H9 (cell line): Measurements from ENCODE around the gene MECR. TPM values are rescaled to one million over a fixed set of nuclear protein-coding genes. Genes with fewer than 3 reads are reported as not detected.
A peak's percentile ranks its signal among the peaks of the same experiment; 100 is the strongest.

Experiments used
- DNase-seq: peaks from one replicate; pipeline ENCODE4 v3.0.0-alpha.2; 2017
- H2AFZ ChIP-seq: one replicate; pipeline ENCODE4 v1.6.1; 2013; ENCODE audit warnings: mild to moderate bottlenecking, low read length, control low read depth, moderate library complexity
- H2AK5ac ChIP-seq: 2 replicates; pipeline ENCODE4 v1.6.1; 2013; ENCODE audit warnings: low read length, control low read depth, mixed read lengths; ENCODE audit not compliant: insufficient read length
- H2BK120ac ChIP-seq: one replicate; pipeline ENCODE4 v1.6.1; 2013; ENCODE audit warnings: low read depth, mild to moderate bottlenecking, low read length, control low read depth, inconsistent platforms; ENCODE audit not compliant: poor library complexity, severe bottlenecking
- H2BK12ac ChIP-seq: 2 replicates; pipeline ENCODE4 v1.6.1; 2013; ENCODE audit warnings: low read length, control low read depth, mixed read lengths, low read depth; ENCODE audit not compliant: insufficient read length
- H2BK15ac ChIP-seq: 2 replicates; pipeline ENCODE4 v1.6.1; 2013; ENCODE audit warnings: low read depth, low read length, control low read depth
- H2BK20ac ChIP-seq: one replicate; pipeline ENCODE4 v1.6.1; 2013; ENCODE audit warnings: low read depth, mild to moderate bottlenecking, low read length, control low read depth, inconsistent platforms; ENCODE audit not compliant: poor library complexity, severe bottlenecking
- H2BK5ac ChIP-seq: 2 replicates; pipeline ENCODE4 v1.6.1; 2013; ENCODE audit warnings: low read length, control low read depth, mixed read lengths; ENCODE audit not compliant: insufficient read length
- H3K14ac ChIP-seq: 2 replicates; pipeline ENCODE4 v1.6.1; 2013; ENCODE audit warnings: low read length, control low read depth; ENCODE audit not compliant: insufficient read depth
- H3K18ac ChIP-seq: 2 replicates; pipeline ENCODE4 v1.6.1; 2013; ENCODE audit warnings: low read depth, mild to moderate bottlenecking, mixed read lengths, low read length, control low read depth; ENCODE audit not compliant: insufficient read length
- H3K23ac ChIP-seq: 2 replicates; pipeline ENCODE4 v1.6.1; 2013; ENCODE audit warnings: low read length, control low read depth, mixed read lengths, low read depth; ENCODE audit not compliant: insufficient read length
- H3K23me2 ChIP-seq: 2 replicates; pipeline ENCODE4 v1.6.1; 2013; ENCODE audit warnings: low read depth, mild to moderate bottlenecking, mixed read lengths, low read length, control low read depth; ENCODE audit not compliant: insufficient read length, poor library complexity, severe bottlenecking
- H3K27ac ChIP-seq: 2 replicates; pipeline ENCODE4 v1.5.1; 2013; ENCODE audit warnings: low read length, control low read depth, mixed read lengths, low read depth; ENCODE audit not compliant: insufficient read length
- H3K27me3 ChIP-seq: 2 replicates; pipeline ENCODE4 v1.6.1; 2013; ENCODE audit warnings: low read length, control low read depth, inconsistent platforms; ENCODE audit not compliant: insufficient read depth
- H3K4ac ChIP-seq: 2 replicates; pipeline ENCODE4 v1.6.1; 2013; ENCODE audit warnings: low read depth, mild to moderate bottlenecking, control low read depth, inconsistent platforms, low read length, moderate library complexity
- H3K4me1 ChIP-seq: 2 replicates; pipeline ENCODE4 v1.6.1; 2013; ENCODE audit warnings: low read length, control low read depth, inconsistent platforms; ENCODE audit not compliant: insufficient read depth
- H3K4me2 ChIP-seq: 2 replicates; pipeline ENCODE4 v1.6.1; 2013; ENCODE audit warnings: low read length, control low read depth, mixed read lengths; ENCODE audit not compliant: insufficient read length, insufficient read depth
- H3K56ac ChIP-seq: 2 replicates; pipeline ENCODE4 v1.6.1; 2013; ENCODE audit warnings: low read depth, mild to moderate bottlenecking, mixed read lengths, low read length, control low read depth; ENCODE audit not compliant: insufficient read length
- H3K79me1 ChIP-seq: 2 replicates; pipeline ENCODE4 v1.6.1; 2013; ENCODE audit warnings: low read depth, mild to moderate bottlenecking, moderate library complexity, low read length, control low read depth, inconsistent platforms; ENCODE audit not compliant: insufficient read depth, poor library complexity, severe bottlenecking
- H3K79me2 ChIP-seq: 2 replicates; pipeline ENCODE4 v1.6.1; 2013; ENCODE audit warnings: low read length, control low read depth, inconsistent platforms; ENCODE audit not compliant: insufficient read depth
- H3K9ac ChIP-seq: 2 replicates; pipeline ENCODE4 v1.6.1; 2013; ENCODE audit warnings: low read length, control low read depth, mixed read lengths; ENCODE audit not compliant: insufficient read length; ENCODE audit errors: extremely low read depth
- H3K9me3 ChIP-seq: one replicate; pipeline ENCODE4 v1.6.1; 2013; ENCODE audit warnings: low read depth, low read length, inconsistent platforms; ENCODE audit not compliant: control insufficient read depth
- H3T11ph ChIP-seq: one replicate; pipeline ENCODE4 v1.6.1; 2013; ENCODE audit warnings: mild to moderate bottlenecking, low read length, control low read depth, inconsistent platforms
- H4K20me1 ChIP-seq: one replicate; pipeline ENCODE4 v1.6.1; 2013; ENCODE audit not compliant: control insufficient read depth, insufficient read length, insufficient read depth
- H4K5ac ChIP-seq: 2 replicates; pipeline ENCODE4 v1.6.1; 2013; ENCODE audit warnings: low read depth, mild to moderate bottlenecking, mixed read lengths, low read length, control low read depth; ENCODE audit not compliant: insufficient read length
- H4K8ac ChIP-seq: replicated peaks from 2 replicates; pipeline ENCODE4 v1.6.1; 2013; ENCODE audit warnings: low read length, control low read depth, mixed read lengths, low read depth; ENCODE audit not compliant: insufficient read length
- H4K91ac ChIP-seq: 2 replicates; pipeline ENCODE4 v1.6.1; 2013; ENCODE audit warnings: low read depth, mild to moderate bottlenecking, moderate library complexity, mixed read lengths, low read length, control low read depth; ENCODE audit not compliant: insufficient read length
- H3K27ac Mint-ChIP-seq, 3 experiments: 2 replicates in 2 of 3; 3 replicates in 1 of 3; pipeline ENCODE4 v1.8.0; 2020 to 2021; ENCODE audit warnings: mixed read lengths in 3 of 3, mild to moderate bottlenecking in 1 of 3, moderate library complexity in 1 of 3
- H3K27me3 Mint-ChIP-seq: 2 replicates; pipeline ENCODE4 v1.8.0; 2021; ENCODE audit warnings: low read depth, mild to moderate bottlenecking, moderate library complexity, mixed read lengths
- H3K36me3 Mint-ChIP-seq, 3 experiments: 2 replicates in 2 of 3; 3 replicates in 1 of 3; pipeline ENCODE4 v1.8.0; 2020 to 2021; ENCODE audit warnings: low read depth in 3 of 3, mixed read lengths in 3 of 3; ENCODE audit not compliant: insufficient read depth in 1 of 3
- H3K4me1 Mint-ChIP-seq, 2 experiments: 2 replicates each; pipeline ENCODE4 v1.8.0; 2020; ENCODE audit warnings: mixed read lengths in 2 of 2
- H3K4me3 Mint-ChIP-seq, 2 experiments: 2 replicates in 1 of 2; 3 replicates in 1 of 2; pipeline ENCODE4 v1.8.0; 2020 to 2021; ENCODE audit warnings: mild to moderate bottlenecking in 2 of 2, mixed read lengths in 2 of 2, moderate library complexity in 1 of 2
- H3K9me3 Mint-ChIP-seq, 2 experiments: 2 replicates in 1 of 2; 3 replicates in 1 of 2; pipeline ENCODE4 v1.8.0; 2020; ENCODE audit warnings: mild to moderate bottlenecking in 2 of 2, mixed read lengths in 2 of 2, moderate library complexity in 1 of 2
- CTCF ChIP-seq: fragments of 200-600 bp; sonication (generic); conservative IDR thresholded peaks from 3 replicates; pipeline ENCODE4 v1.8.0; 2021; ENCODE audit warnings: antibody characterized with exemption, mild to moderate bottlenecking
- WGBS: extraction: QIAGEN DNeasy Blood & Tissue Kit; methylation state at CpG from one replicate; pipeline ENCODE4 v1.1.7; 2013; ENCODE audit warnings: missing lambda C conversion rate, low lambda C conversion rate, mixed read lengths; ENCODE audit not compliant: insufficient read length; ENCODE audit errors: extremely low coverage; 5-methylcytosine and 5-hydroxymethylcytosine counted together
- total RNA-seq: library from RNA; stranded (reverse); gene quantifications from 2 replicates; pipeline ENCODE4 v1.2.1, GENCODE V29; 2021

MECR gene
- total RNA-seq, 1 experiment from 2014 or later: 30.9 TPM

- Histone ChIP-seq H3K23me2 (no peaks in the 10 kb centered on the region), H3K14ac (no peak overlapping the region), H3K27me3 (no peaks in the 10 kb centered on the region), H2BK15ac (no peak overlapping the region), H4K8ac (no peak overlapping the region), H3T11ph (no peak overlapping the region), H3K4ac (no peak overlapping the region), H2BK12ac (no peak overlapping the region), H4K91ac (no peak overlapping the region), H3K79me2 (peaks cover 33% of the 10 kb centered on the region; the same call in 1 of the 2 replicates), H3K4me1 (peaks cover 9% of the 10 kb centered on the region; the same call in 1 of the 2 replicates), H3K18ac (no peak overlapping the region), H2AK5ac (no peak overlapping the region), H3K79me1 (peaks cover 6% of the 10 kb centered on the region), H3K9ac (no peak overlapping the region), H3K27ac (no peak overlapping the region), H4K5ac (no peak overlapping the region), H2AFZ (no peak overlapping the region), H4K20me1 (no peaks in the 10 kb centered on the region), H2BK120ac (no peak overlapping the region), H2BK20ac (no peak overlapping the region), H3K9me3 (no peaks in the 10 kb centered on the region), H3K56ac (no peak overlapping the region), H3K4me2 (no peak overlapping the region), H3K23ac (no peak overlapping the region), H2BK5ac (no peak overlapping the region)
- Mint-ChIP-seq H3K9me3 (peaks cover 4 to 6% of the 10 kb centered on the region in 2 experiments; a peak in 3 of 5 replicates), H3K4me3 (no peak overlapping the region), H3K36me3 (peaks cover 14 to 42% (median 36%) of the 10 kb centered on the region in 3 experiments), H3K27me3 (no peaks in the 10 kb centered on the region), H3K4me1 (peaks cover 38 to 43% of the 10 kb centered on the region in 2 experiments), H3K27ac (peak overlapping the region in 1 of 3 experiments; percentile 34; a peak in 2 of 7 replicates)
- no peak for TF ChIP-seq CTCF
- no peak for DNase-seq
- no CpG with 5 or more reads among the region's 5 CpGs for WGBS
Measured at GRCh38 chr1:29171521-29171920, 59.2 kb downstream of the MECR start.
